ENCODE data around the gene COG5. TPM values are rescaled to one million over a fixed set of nuclear protein-coding genes. Genes with fewer than 3 reads are reported as not detected.

The COG5 gene
- total RNA-seq, 2 experiments from 2014 or later, result 52.0 to 62.8 TPM

DNA sequence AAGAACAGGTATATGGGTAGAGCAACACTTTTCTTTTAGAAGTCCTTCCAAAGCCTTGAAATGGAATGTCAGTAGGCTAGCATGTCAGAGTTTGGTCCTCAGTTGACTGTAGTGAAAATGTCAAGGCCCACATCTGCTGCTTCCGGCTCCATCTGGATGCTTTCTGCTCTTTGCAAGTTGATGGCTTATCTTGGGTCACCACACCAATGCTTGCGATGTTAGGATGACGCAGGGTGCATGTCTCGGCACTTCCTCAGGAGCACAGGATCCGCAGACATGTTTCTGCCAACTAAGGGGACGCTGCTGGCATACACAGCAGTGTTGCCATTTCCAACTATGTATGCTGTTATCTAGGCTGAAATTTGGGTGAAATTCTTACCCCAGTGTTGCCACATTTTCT is 408.9 kb downstream of the COG5 start:
- CTCF ChIA-PET, result no interaction called here
- no peaks in the 10 kb centered on the region for H3K9me3 Mint-ChIP-seq
- no peak overlapping the region for H3K4me3 Mint-ChIP-seq
- H3K27ac Mint-ChIP-seq, result no peak overlapping the region
- no peaks in the 10 kb centered on the region for H3K36me3 Mint-ChIP-seq (ENCODE audit: low read depth)
- no peak for DNase-seq
- no peaks in the 10 kb centered on the region for H3K4me1 Mint-ChIP-seq (ENCODE audit: low read depth)
- H3K27me3 Mint-ChIP-seq (ENCODE audit: low read depth), result no peaks in the 10 kb centered on the region
- intact Hi-C loops (cut with micrococcal nuclease), result loop anchor here (5.0 to 10.0 kb wide), 2 partner anchors 587 to 610 kb away; partner anchors contain the start of gene CBLL1

DNA sequence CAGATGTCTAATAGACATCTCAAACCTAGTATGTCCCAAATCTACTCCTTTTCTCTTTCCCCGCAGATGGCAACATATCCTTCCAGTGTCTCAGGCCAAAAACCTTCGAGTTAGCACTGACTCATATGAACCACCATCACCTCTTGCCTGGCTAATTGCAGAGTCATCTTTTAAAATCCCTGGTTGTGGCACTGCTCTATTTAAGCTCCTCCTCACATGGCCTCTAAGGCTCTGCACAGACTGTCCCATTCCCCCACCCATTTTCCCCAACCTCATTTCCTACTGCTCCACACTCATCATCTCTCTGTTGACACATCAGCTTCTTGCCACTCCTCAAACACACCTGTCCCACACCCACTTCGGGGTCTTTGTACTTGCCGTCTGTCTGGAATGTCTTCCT is 411.7 kb downstream of the COG5 start:
- no peak for DNase-seq
- Mint-ChIP-seq H3K4me1 (ENCODE audit: low read depth) (peaks cover 4% of the 10 kb centered on the region), H3K9me3 (no peaks in the 10 kb centered on the region), H3K36me3 (ENCODE audit: low read depth) (no peaks in the 10 kb centered on the region), H3K4me3 (no peak overlapping the region), H3K27me3 (ENCODE audit: low read depth) (no peaks in the 10 kb centered on the region), H3K27ac (no peak overlapping the region)
- intact Hi-C loops (cut with micrococcal nuclease), result loop anchor here (5.0 to 10.0 kb wide), 2 partner anchors 590 to 607 kb away; partner anchors contain the start of gene CBLL1
- CTCF ChIA-PET, result interaction anchor here (0.9 to 7.7 kb wide), 8 partner anchors 10 to 609 kb away, joined by 3 to 71 read pairs (median 4); partner anchors contain the start of gene HBP1

Other genes with a start within 250 kb of the COG5 start
- gene GPR22, start 93.9 kb downstream of the COG5 start, total RNA-seq, result not detected
- 10 to 100 TPM; 10.8 to 12.3 TPM for gene DUS4L, start 51 bp upstream of the COG5 start, total RNA-seq
- 10 to 100 TPM; 18.9 to 21.0 TPM for gene BCAP29, start 16.3 kb upstream of the COG5 start, total RNA-seq
- gene SLC26A4, start 96.9 kb upstream of the COG5 start, total RNA-seq, result 1 to 10 TPM in 1 of 2 experiments, under 1 TPM in 1; 0.74 to 1.3 TPM
- 10 to 100 TPM; 31.6 to 32.1 TPM for gene CBLL1, start 180.2 kb upstream of the COG5 start, total RNA-seq
- not detected for gene SLC26A3, start 239.3 kb upstream of the COG5 start, total RNA-seq

Data from activated naive CD4-positive, alpha-beta T cell treated with anti-CD3 and anti-CD28 coated beads for 36 hours (primary cell).